K562 (cell line): Measurements from ENCODE around the gene CDC123. TPM values are rescaled to one million over a fixed set of nuclear protein-coding genes. Genes with fewer than 3 reads are reported as not detected.

Experiments
- ATF4 ChIP-seq: fragments of 450-650 bp; formaldehyde crosslinking; IDR thresholded peaks from 2 replicates; pipeline ENCODE4 v1.4.0; 2022; ENCODE audit warnings: mild to moderate bottlenecking, moderate library complexity
- CEBPG ChIP-seq, 3 experiments: fragments of 200-800 bp in 1 of 3; sonication (Bioruptor generic) in 1 of 3; sonication (generic) in 1 of 3; formaldehyde crosslinking in 1 of 3; IDR thresholded peaks in 2 of 3; conservative IDR thresholded peaks in 1 of 3; 2 replicates each; pipeline versions ENCODE4 v1.6.1 to v1.8.0; 2016 to 2022; ENCODE audit warnings: missing compliant biosample characterization in 2 of 3, missing genetic modification characterization in 2 of 3, mild to moderate bottlenecking in 1 of 3, missing genetic modification reagents in 1 of 3
- ELK1 ChIP-seq: sonication (generic); formaldehyde crosslinking; IDR thresholded peaks from 2 replicates; pipeline ENCODE4 v1.8.1; 2022; ENCODE audit warnings: missing genetic modification reagents
- FOXP1 ChIP-seq: sonication (generic); formaldehyde crosslinking; IDR thresholded peaks from 2 replicates; pipeline ENCODE4 v1.8.0; 2022; ENCODE audit warnings: mild to moderate bottlenecking, missing genetic modification reagents
- HCFC1 ChIP-seq: IDR thresholded peaks from 2 replicates; pipeline ENCODE4 v1.6.1; 2012; ENCODE audit warnings: low read depth, low read length, improper control_type of control experiment
- HDAC6 ChIP-seq: IDR thresholded peaks from 2 replicates; pipeline ENCODE4 v1.6.1; 2012; ENCODE audit warnings: low read depth, mild to moderate bottlenecking, control low read depth, inconsistent platforms, low read length, moderate library complexity
- HDAC8 ChIP-seq: fragments of 450-650 bp; IDR thresholded peaks from 2 replicates; pipeline ENCODE4 v1.6.1; 2016; ENCODE audit warnings: mild to moderate bottlenecking, missing genetic modification characterization, moderate library complexity, missing compliant biosample characterization
- HMGN3 ChIP-seq: IDR thresholded peaks from 2 replicates; pipeline ENCODE4 v1.6.1; 2011; ENCODE audit warnings: borderline replicate concordance, low read depth, mild to moderate bottlenecking, mixed read lengths, low read length; ENCODE audit not compliant: insufficient read length; ENCODE audit errors: extremely low read depth
- HSF4 ChIP-seq: fragments of 250-450 bp; sonication (Bioruptor Pico); IDR thresholded peaks from 2 replicates; pipeline ENCODE4 v2.1.2; 2022; ENCODE audit warnings: mild to moderate bottlenecking, moderate library complexity, borderline replicate concordance
- IRF9 ChIP-seq: fragments of 450-650 bp; IDR thresholded peaks from 2 replicates; pipeline ENCODE4 v1.6.1; 2016; ENCODE audit warnings: missing biosample characterization, missing genetic modification characterization
- KLF1 ChIP-seq: fragments of 450-650 bp; IDR thresholded peaks from 2 replicates; pipeline ENCODE4 v1.6.1; 2016; ENCODE audit warnings: missing genetic modification characterization, missing compliant biosample characterization
- RAD51 ChIP-seq: fragments of 450-650 bp; IDR thresholded peaks from 2 replicates; pipeline ENCODE4 v1.7.1; 2016; ENCODE audit warnings: low read depth, mild to moderate bottlenecking, borderline replicate concordance
- RBM39 ChIP-seq: fragments of 200-400 bp; formaldehyde crosslinking; optimal IDR thresholded peaks from 2 replicates; pipeline ENCODE3; 2018; ENCODE audit warnings: low read depth, low read length
- RHOXF2B ChIP-seq: fragments of 250-450 bp; sonication (Bioruptor Pico); conservative IDR thresholded peaks from 2 replicates; pipeline ENCODE4 v1.5.1; 2021
- RNF219 ChIP-seq: fragments of 250-450 bp; sonication (Bioruptor Pico); IDR thresholded peaks from 2 replicates; pipeline ENCODE4 v1.5.0; 2022; ENCODE audit warnings: mild to moderate bottlenecking
- SIX5 ChIP-seq, 2 experiments: IDR thresholded peaks; 2 replicates each; pipeline ENCODE4 v1.6.1; 2011; ENCODE audit warnings: low read length in 2 of 2, borderline replicate concordance in 1 of 2, low read depth in 1 of 2, mild to moderate bottlenecking in 1 of 2, moderate library complexity in 1 of 2; ENCODE audit not compliant: insufficient read depth in 1 of 2
- ZFX ChIP-seq: sonication (generic); formaldehyde crosslinking; IDR thresholded peaks from 2 replicates; pipeline ENCODE4 v1.8.0; 2022; ENCODE audit warnings: mild to moderate bottlenecking, missing genetic modification reagents, moderate library complexity
- ZNF124 ChIP-seq: sonication (generic); formaldehyde crosslinking; IDR thresholded peaks from 2 replicates; pipeline ENCODE4 v1.8.1; 2022; ENCODE audit warnings: missing genetic modification reagents
- ZNF75A ChIP-seq: fragments of 450-650 bp; formaldehyde crosslinking; IDR thresholded peaks from 2 replicates; pipeline ENCODE4 v1.4.0; 2020; ENCODE audit warnings: mild to moderate bottlenecking
- polyA plus RNA-seq, 8 experiments: library from polyadenylated mRNA; depleted of rRNA in 4 of 8; stranded (reverse) in 5 of 8; unstranded in 3 of 8; fragments of >200 nt; fragmentation: Nextera tagmentation in 2 of 8; fragmentation: Illumina TruSeq in 1 of 8; extraction: Ambion mirVana in 2 of 8; extraction: Trizol in 1 of 8; gene quantifications; 2 replicates each; pipeline versions ENCODE4 v1.2.1 to v1.2.3, GENCODE V29; 2011 to 2014; ENCODE audit warnings: inconsistent platforms in 1 of 8, missing spikeins in 1 of 8
- total RNA-seq, 7 experiments: library from RNA; depleted of rRNA in 6 of 7; stranded (reverse); fragments of >200 nt in 6 of 7; fragmentation: Illumina TruSeq in 2 of 7; extraction: Trizol in 2 of 7; gene quantifications; 2 replicates each; pipeline versions ENCODE4 v1.2.1 to v1.2.3, GENCODE V29; 2011 to 2021; ENCODE audit warnings: low replicate concordance in 1 of 7

The CDC123 gene
- total and polyA plus RNA-seq, 9 of the 15 experiments (the other 6 are each of a cell fraction or from before 2014, with no cell fraction given) = 137 to 288 (median 175) TPM

- no peak for TF ChIP-seq ELK1 (CRISPR knock-in tag)
- TF ChIP-seq ZNF124 = no peak
- TF ChIP-seq ZFX (CRISPR knock-in tag) = peak; percentile 70
- peak; percentile 81 for TF ChIP-seq HCFC1
- TF ChIP-seq RNF219 (CRISPR knock-in tag) = no peak
- no peak for TF ChIP-seq HDAC6
- peak; percentile 73; the same call in 1 of the 2 replicates for TF ChIP-seq HDAC8 (tag)
- TF ChIP-seq ATF4 (CRISPR knock-in tag) = no peak
- no peak for TF ChIP-seq RHOXF2B
- no peak for TF ChIP-seq ZNF75A (CRISPR knock-in tag)
- no peak for TF ChIP-seq CEBPG (CRISPR knock-in tag; IDR thresholded peaks at IDR 0.05)
- TF ChIP-seq CEBPG (tag; conservative IDR thresholded peaks at IDR 0.05 in 1 of 2, IDR thresholded peaks at IDR 0.05 in 1 of 2) = no peak
- no peak for TF ChIP-seq HSF4 (CRISPR knock-in tag)
- TF ChIP-seq IRF9 (tag) = no peak
- TF ChIP-seq FOXP1 (CRISPR knock-in tag) = peak; percentile 51; the same call in 1 of the 2 replicates
- TF ChIP-seq SIX5 (IDR thresholded peaks at IDR 0.05; ENCODE audit: borderline replicate concordance in 1 of 2, insufficient read depth in 1 of 2, low read depth in 1 of 2, low read length in 2 of 2) = peak; percentile 24 to 56; a peak in 2 of 4 replicates
- peak; percentile 5; the same call in 1 of the 2 replicates for TF ChIP-seq RAD51
- no peak for TF ChIP-seq RBM39
- peak; percentile 49; the same call in 1 of the 2 replicates for TF ChIP-seq KLF1 (tag)
- TF ChIP-seq HMGN3 = no peak
These were observed at the start of gene CDC123, which contains the start of gene NUDT5 (continued) for GRCh38 chr10:12195603-12196506.
